Fibroblast of lung (primary cell): ENCODE data around the gene HOPX. TPM values are rescaled to one million over a fixed set of nuclear protein-coding genes. Genes with fewer than 3 reads are reported as not detected.

ENCODE experiments used
- DNase-seq, 2 donors: peaks; one replicate each; pipeline versions ENCODE4 v3.0.0 to v3.0.0-alpha.2; 2010; ENCODE audit warnings: low read depth in 2 of 2
- H2AFZ ChIP-seq: 2 replicates; pipeline ENCODE4 v1.5.1; 2012; ENCODE audit warnings: low read length, control low read depth, inconsistent platforms
- H3K27ac ChIP-seq: 2 replicates; pipeline ENCODE4 v1.5.1; 2011; ENCODE audit warnings: low read length, control low read depth; ENCODE audit not compliant: insufficient read depth
- H3K27me3 ChIP-seq: 2 replicates; pipeline ENCODE4 v1.5.1; 2011; ENCODE audit warnings: mild to moderate bottlenecking, low read length; ENCODE audit not compliant: control insufficient read depth, insufficient read depth
- H3K36me3 ChIP-seq: 2 replicates; pipeline ENCODE4 v1.5.1; 2011; ENCODE audit warnings: low read length; ENCODE audit not compliant: control insufficient read depth, insufficient read depth
- H3K4me1 ChIP-seq: 2 replicates; pipeline ENCODE4 v1.5.1; 2011; ENCODE audit warnings: low read length; ENCODE audit not compliant: control insufficient read depth, insufficient read depth; ENCODE audit errors: extremely low read depth
- H3K4me2 ChIP-seq: 2 replicates; pipeline ENCODE4 v1.5.1; 2011; ENCODE audit warnings: low read length, control low read depth; ENCODE audit not compliant: insufficient read depth; ENCODE audit errors: extremely low read depth
- H3K4me3 ChIP-seq, 4 experiments: fragments of 200-600 bp in 1 of 4; sonication (generic) in 1 of 4; replicated peaks in 1 of 4; 2 replicates each; pipeline ENCODE4 v1.5.1; 2011 to 2016; ENCODE audit warnings: low read length in 4 of 4, low read depth in 3 of 4, mild to moderate bottlenecking in 3 of 4, control low read depth in 2 of 4, inconsistent platforms in 1 of 4, mixed read lengths in 1 of 4; ENCODE audit not compliant: insufficient read depth in 1 of 4; ENCODE audit errors: control extremely low read depth in 1 of 4
- H3K79me2 ChIP-seq: 2 replicates; pipeline ENCODE4 v1.5.1; 2012; ENCODE audit warnings: mild to moderate bottlenecking, low read length, inconsistent platforms; ENCODE audit not compliant: control insufficient read depth, insufficient read depth
- H3K9ac ChIP-seq: 2 replicates; pipeline ENCODE4 v1.5.1; 2011; ENCODE audit warnings: mild to moderate bottlenecking, low read length, control low read depth; ENCODE audit not compliant: insufficient read depth
- H3K9me3 ChIP-seq: 2 replicates; pipeline ENCODE4 v1.5.1; 2012; ENCODE audit warnings: low read depth, low read length; ENCODE audit not compliant: control insufficient read depth, insufficient read depth
- H4K20me1 ChIP-seq: 2 replicates; pipeline ENCODE4 v1.5.1; 2011; ENCODE audit warnings: low read length; ENCODE audit not compliant: control insufficient read depth, insufficient read depth; ENCODE audit errors: extremely low read depth
- CTCF ChIP-seq, 2 donors: IDR thresholded peaks in 1 of 2; conservative IDR thresholded peaks in 1 of 2; 1 replicate in 1 of 2; 2 replicates in 1 of 2; pipeline ENCODE4 v1.5.1; 2011 to 2012; ENCODE audit warnings: low read length in 2 of 2, control low read depth in 1 of 2, inconsistent platforms in 1 of 2, low read depth in 1 of 2, mild to moderate bottlenecking in 1 of 2
- EZH2 ChIP-seq: IDR thresholded peaks from 2 replicates; pipeline ENCODE4 v1.5.1; 2012; ENCODE audit warnings: low read length, control low read depth, mild to moderate bottlenecking; ENCODE audit errors: missing control alignments
- polyA plus RNA-seq, 2 donors: library from polyadenylated mRNA; depleted of rRNA in 1 of 2; stranded (reverse) in 1 of 2; unstranded in 1 of 2; fragments of >200 nt; gene quantifications; 2 replicates each; pipeline ENCODE4 v1.2.1, GENCODE V29; 2011 to 2012; ENCODE audit warnings: missing spikeins in 1 of 2
- total RNA-seq: library from RNA; depleted of rRNA; stranded (reverse); fragments of >200 nt; gene quantifications from 2 replicates; pipeline ENCODE4 v1.2.1, GENCODE V29; 2014

The HOPX gene
- total and polyA plus RNA-seq, 2 donors (not counting 1 experiment from before 2014, with no cell fraction given) = 2.4 to 11.4 TPM

- Histone ChIP-seq H3K4me1 (no peaks in the 10 kb centered on the region), H4K20me1 (no peaks in the 10 kb centered on the region), H3K27ac (no peak overlapping the region), H3K79me2 (no peaks in the 10 kb centered on the region), H3K36me3 (no peaks in the 10 kb centered on the region), H3K9me3 (no peaks in the 10 kb centered on the region), H3K27me3 (no peaks in the 10 kb centered on the region), H3K4me2 (no peak overlapping the region), H2AFZ (no peak overlapping the region), H3K9ac (no peak overlapping the region), H3K4me3 (no peak overlapping the region)
- DNase-seq = peak; percentile 42 to 48
- TF ChIP-seq EZH2 = no peak
- TF ChIP-seq CTCF (conservative IDR thresholded peaks at IDR 0.05 in 1 of 2, IDR thresholded peaks at IDR 0.05 in 1 of 2; ENCODE audit: low read depth in 1 of 2, low read length in 2 of 2) = peak in 1 of 2 donors; percentile 40
These were observed 61.9 kb downstream of the HOPX start for GRCh38 chr4:56619160-56619559.

GRCh38 chr4:56618734-56619133 lies 62.4 kb downstream of the HOPX start:
- no peaks in the 10 kb centered on the region for H3K27me3 ChIP-seq
- no peaks in the 10 kb centered on the region for H4K20me1 ChIP-seq
- no peaks in the 10 kb centered on the region for H3K4me1 ChIP-seq
- no peak overlapping the region for H2AFZ ChIP-seq
- H3K9ac ChIP-seq = no peak overlapping the region
- H3K27ac ChIP-seq = no peak overlapping the region
- H3K79me2 ChIP-seq = no peaks in the 10 kb centered on the region
- no peaks in the 10 kb centered on the region for H3K36me3 ChIP-seq
- TF ChIP-seq EZH2 = no peak
- TF ChIP-seq CTCF (conservative IDR thresholded peaks at IDR 0.05 in 1 of 2, IDR thresholded peaks at IDR 0.05 in 1 of 2; ENCODE audit: low read depth in 1 of 2, low read length in 2 of 2) = no peak
- no peak for DNase-seq
- H3K4me2 ChIP-seq = no peak overlapping the region
- H3K4me3 ChIP-seq = no peak overlapping the region
- no peaks in the 10 kb centered on the region for H3K9me3 ChIP-seq

GRCh38 chr4:56613101-56613862 lies 67.8 kb downstream of the HOPX start:
- H3K27ac ChIP-seq = no peak overlapping the region
- H3K4me1 ChIP-seq = no peaks in the 10 kb centered on the region
- no peaks in the 10 kb centered on the region for H3K36me3 ChIP-seq
- H4K20me1 ChIP-seq = no peaks in the 10 kb centered on the region
- H3K4me2 ChIP-seq = no peak overlapping the region
- no peak overlapping the region for H2AFZ ChIP-seq
- no peaks in the 10 kb centered on the region for H3K79me2 ChIP-seq
- TF ChIP-seq CTCF (conservative IDR thresholded peaks at IDR 0.05 in 1 of 2, IDR thresholded peaks at IDR 0.05 in 1 of 2; ENCODE audit: low read depth in 1 of 2, low read length in 2 of 2) = no peak
- TF ChIP-seq EZH2 = no peak
- no peaks in the 10 kb centered on the region for H3K9me3 ChIP-seq
- DNase-seq = peak; percentile 61 to 88
- no peaks in the 10 kb centered on the region for H3K27me3 ChIP-seq
- H3K9ac ChIP-seq = no peak overlapping the region
- no peak overlapping the region for H3K4me3 ChIP-seq
